Thoracic aorta (tissue), 2 donors: Measurements from ENCODE around the gene DDAH1. TPM values are rescaled to one million over a fixed set of nuclear protein-coding genes. Genes with fewer than 3 reads are reported as not detected.

Experiments
- ATAC-seq: fragments of 150-250 bp; one replicate; pipeline ENCODE4 v1.8.0; 2017; ENCODE audit warnings: low read depth; ENCODE audit not compliant: insufficient number of reproducible peaks, low FRiP score
- DNase-seq: peaks from one replicate; pipeline ENCODE4 v3.0.0-alpha.2; 2020; ENCODE audit warnings: low spot score
- H3K27ac ChIP-seq, 2 donors: fragments of 200-600 bp; sonication (generic); 1 replicate in 1 of 2; 2 replicates in 1 of 2; pipeline ENCODE4 v1.5.1; 2016; ENCODE audit warnings: mild to moderate bottlenecking in 2 of 2, moderate library complexity in 2 of 2
- H3K27me3 ChIP-seq: fragments of 200-600 bp; sonication (generic); replicated peaks from 2 replicates; pipeline ENCODE4 v1.6.0; 2016; ENCODE audit warnings: mild to moderate bottlenecking; ENCODE audit not compliant: insufficient read depth
- H3K36me3 ChIP-seq: fragments of 200-600 bp; sonication (generic); one replicate; pipeline ENCODE4 v1.5.1; 2016
- H3K4me1 ChIP-seq, 2 donors: fragments of 200-600 bp; sonication (generic); 1 replicate in 1 of 2; 2 replicates in 1 of 2; pipeline versions ENCODE4 v1.5.1 to v1.6.0; 2016; ENCODE audit warnings: low read depth in 2 of 2, mild to moderate bottlenecking in 1 of 2; ENCODE audit not compliant: control insufficient read depth in 1 of 2
- H3K4me3 ChIP-seq: fragments of 200-600 bp; sonication (generic); 2 replicates; pipeline ENCODE4 v1.5.1; 2016; ENCODE audit warnings: mild to moderate bottlenecking
- H3K9me3 ChIP-seq: fragments of 200-600 bp; sonication (generic); 2 replicates; pipeline ENCODE4 v1.5.1; 2016
- CTCF ChIP-seq: fragments of 200-600 bp; sonication (generic); IDR thresholded peaks from one replicate; pipeline ENCODE4 v1.5.1; 2019; ENCODE audit warnings: antibody characterized with exemption
- total RNA-seq, 2 donors: library from RNA; depleted of rRNA; stranded (reverse); fragments of >200 nt; gene quantifications; one replicate each; pipeline versions ENCODE4 v1.1.0 to v1.2.3, GENCODE V29; 2016

DDAH1 gene
- total RNA-seq, 2 donors from 2014 or later, result 30.5 to 55.4 TPM

- no peak overlapping the region for H3K27ac ChIP-seq
- no peaks in the 10 kb centered on the region for H3K27me3 ChIP-seq
- H3K4me3 ChIP-seq, result no peak overlapping the region
- no peaks in the 10 kb centered on the region for H3K36me3 ChIP-seq
- H3K9me3 ChIP-seq, result no peaks in the 10 kb centered on the region
- TF ChIP-seq CTCF, result no peak
- no peak for DNase-seq
- ATAC-seq, result no peak
- H3K4me1 ChIP-seq, result peaks cover 20 to 32% of the 10 kb centered on the region in 2 donors
Measured at GRCh38 chr1:85333186-85333585, 131.8 kb downstream of the DDAH1 start.

GRCh38 chr1:85332575-85332974 is 132.4 kb downstream of the DDAH1 start:
- TF ChIP-seq CTCF, result no peak
- no peaks in the 10 kb centered on the region for H3K36me3 ChIP-seq
- peaks cover 20 to 32% of the 10 kb centered on the region in 2 donors for H3K4me1 ChIP-seq
- H3K9me3 ChIP-seq, result no peaks in the 10 kb centered on the region
- ATAC-seq (no peak), DNase-seq (no peak)
- no peak overlapping the region for H3K4me3 ChIP-seq
- no peak overlapping the region for H3K27ac ChIP-seq
- no peaks in the 10 kb centered on the region for H3K27me3 ChIP-seq

- H3K27ac ChIP-seq, result peak overlapping the region; percentile 46 to 73
- DNase-seq, result peak; percentile 60
- TF ChIP-seq CTCF, result no peak
- no peaks in the 10 kb centered on the region for H3K36me3 ChIP-seq
- peak; percentile 41 for ATAC-seq
- no peak overlapping the region for H3K4me3 ChIP-seq
- H3K27me3 ChIP-seq, result no peaks in the 10 kb centered on the region
- H3K4me1 ChIP-seq, result peaks cover 20 to 32% of the 10 kb centered on the region in 2 donors
- H3K9me3 ChIP-seq, result no peaks in the 10 kb centered on the region
Measured at GRCh38 chr1:85330711-85331290, 134.2 kb downstream of the DDAH1 start.

GRCh38 chr1:85330214-85330631 is 134.7 kb downstream of the DDAH1 start:
- peak overlapping the region; percentile 46 to 73 for H3K27ac ChIP-seq
- H3K4me3 ChIP-seq, result no peak overlapping the region
- H3K27me3 ChIP-seq, result no peaks in the 10 kb centered on the region
- no peaks in the 10 kb centered on the region for H3K9me3 ChIP-seq
- DNase-seq (no peak), ATAC-seq (peak; percentile 72)
- no peak for TF ChIP-seq CTCF
- peaks cover 20 to 32% of the 10 kb centered on the region in 2 donors for H3K4me1 ChIP-seq
- no peaks in the 10 kb centered on the region for H3K36me3 ChIP-seq

GRCh38 chr1:85328713-85329397 is 136.1 kb downstream of the DDAH1 start:
- no peaks in the 10 kb centered on the region for H3K36me3 ChIP-seq
- H3K27ac ChIP-seq, result peak overlapping the region; percentile 46 to 73
- TF ChIP-seq CTCF, result no peak
- no peak overlapping the region for H3K4me3 ChIP-seq
- ATAC-seq (peak; percentile 61), DNase-seq (no peak)
- peaks cover 20 to 32% of the 10 kb centered on the region in 2 donors for H3K4me1 ChIP-seq
- H3K9me3 ChIP-seq, result no peaks in the 10 kb centered on the region
- H3K27me3 ChIP-seq, result no peaks in the 10 kb centered on the region
